Cardiac fibroblast (primary cell): ENCODE results near the gene SUSD3.

Experiments used
- DNase-seq, 2 donors: peaks; one replicate each; pipeline versions ENCODE4 v3.0.0 to v3.0.0-alpha.2; 2010; ENCODE audit warnings: low read depth in 2 of 2
- H3K4me3 ChIP-seq, 2 donors: replicated peaks in 1 of 2; 1 replicate in 1 of 2; 2 replicates in 1 of 2; pipeline ENCODE4 v1.5.1; 2011; ENCODE audit warnings: low read depth in 2 of 2, low read length in 2 of 2, mild to moderate bottlenecking in 2 of 2, moderate library complexity in 1 of 2
- CTCF ChIP-seq: IDR thresholded peaks from one replicate; pipeline ENCODE4 v1.5.1; 2011; ENCODE audit warnings: low read depth, mild to moderate bottlenecking, low read length, inconsistent platforms

SUSD3 gene

DNA sequence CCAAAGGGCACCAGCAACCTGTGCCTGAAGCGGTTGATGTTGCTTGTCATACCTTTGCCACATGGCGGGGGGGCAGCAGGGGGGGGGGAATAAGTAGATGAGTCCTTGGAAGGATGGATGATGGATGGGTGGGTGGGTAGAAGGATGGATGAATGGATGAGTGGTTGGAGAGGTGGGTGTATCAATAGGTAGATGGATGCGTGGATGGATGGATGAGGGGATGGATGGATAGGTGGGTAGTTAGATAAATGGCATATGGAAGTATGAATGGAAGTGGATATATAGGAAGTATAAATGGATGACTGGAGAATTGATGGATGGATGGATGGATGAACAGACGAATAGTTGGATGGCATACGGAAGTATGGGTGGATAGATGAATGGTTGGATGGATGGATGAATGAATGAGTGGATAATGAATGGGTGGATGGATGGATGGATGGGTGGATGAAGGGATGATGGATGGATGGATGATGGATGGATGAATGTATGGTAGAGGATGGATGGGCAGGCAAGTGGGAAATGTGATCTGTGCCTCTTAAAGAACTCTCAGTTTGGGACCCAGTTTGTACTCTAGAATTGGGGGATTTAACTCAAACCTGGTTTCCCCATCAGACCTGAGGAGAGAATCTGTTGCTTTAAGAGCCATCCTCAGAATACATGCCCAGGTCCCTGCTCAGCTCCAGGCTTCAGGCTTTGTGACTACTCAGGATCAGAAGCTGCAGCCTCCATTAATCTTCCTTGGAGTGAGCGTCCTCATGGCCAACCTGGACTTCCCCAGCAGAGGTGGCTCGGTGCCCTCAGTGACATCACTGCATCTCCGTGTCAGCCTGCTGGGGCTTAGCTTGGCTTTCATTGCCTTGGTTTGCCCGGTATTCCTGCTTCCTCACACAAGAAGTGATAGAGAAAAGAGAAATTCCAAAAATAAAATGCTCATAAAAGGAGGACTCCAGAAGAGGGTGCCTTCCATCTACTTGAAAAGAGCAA is 27.6 kb upstream of the SUSD3 start:
- no peak for DNase-seq
- TF ChIP-seq CTCF = no peak
- no peak overlapping the region for H3K4me3 ChIP-seq

GRCh38 chr9:93031629-93032430 is 26.7 kb upstream of the SUSD3 start:
- TF ChIP-seq CTCF = no peak
- no peak for DNase-seq
- no peak overlapping the region for H3K4me3 ChIP-seq

GRCh38 chr9:93032545-93032944 is 26.0 kb upstream of the SUSD3 start:
- TF ChIP-seq CTCF = no peak
- H3K4me3 ChIP-seq = no peak overlapping the region
- DNase-seq = no peak

GRCh38 chr9:93033531-93033930 is 25.0 kb upstream of the SUSD3 start:
- no peak for DNase-seq
- TF ChIP-seq CTCF = no peak
- H3K4me3 ChIP-seq = no peak overlapping the region

DNA sequence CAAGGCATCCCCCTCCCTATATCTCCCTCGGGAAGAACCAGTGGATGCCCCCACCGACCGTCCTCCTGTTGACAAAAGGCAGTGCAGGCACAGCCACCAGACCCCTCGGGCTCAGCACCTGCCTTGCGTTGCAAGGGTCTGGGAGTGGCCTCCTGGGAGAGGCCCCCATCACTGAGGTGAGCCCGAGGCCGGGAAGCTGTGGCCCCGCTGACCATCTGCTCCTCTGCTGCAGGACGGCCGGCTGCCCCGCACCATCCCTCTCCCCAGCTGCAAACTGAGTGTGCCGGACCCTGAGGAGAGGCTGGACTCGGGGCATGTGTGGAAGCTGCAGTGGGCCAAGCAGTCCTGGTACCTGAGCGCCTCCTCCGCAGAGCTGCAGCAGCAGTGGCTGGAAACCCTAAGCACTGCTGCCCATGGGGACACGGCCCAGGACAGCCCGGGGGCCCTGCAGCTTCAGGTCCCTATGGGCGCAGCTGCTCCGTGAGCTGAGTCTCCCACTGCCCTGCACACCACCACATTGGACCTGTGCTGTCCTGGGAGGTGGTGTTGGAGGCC is 23.3 kb upstream of the SUSD3 start:
- no peak for TF ChIP-seq CTCF
- no peak overlapping the region for H3K4me3 ChIP-seq
- no peak for DNase-seq

DNA sequence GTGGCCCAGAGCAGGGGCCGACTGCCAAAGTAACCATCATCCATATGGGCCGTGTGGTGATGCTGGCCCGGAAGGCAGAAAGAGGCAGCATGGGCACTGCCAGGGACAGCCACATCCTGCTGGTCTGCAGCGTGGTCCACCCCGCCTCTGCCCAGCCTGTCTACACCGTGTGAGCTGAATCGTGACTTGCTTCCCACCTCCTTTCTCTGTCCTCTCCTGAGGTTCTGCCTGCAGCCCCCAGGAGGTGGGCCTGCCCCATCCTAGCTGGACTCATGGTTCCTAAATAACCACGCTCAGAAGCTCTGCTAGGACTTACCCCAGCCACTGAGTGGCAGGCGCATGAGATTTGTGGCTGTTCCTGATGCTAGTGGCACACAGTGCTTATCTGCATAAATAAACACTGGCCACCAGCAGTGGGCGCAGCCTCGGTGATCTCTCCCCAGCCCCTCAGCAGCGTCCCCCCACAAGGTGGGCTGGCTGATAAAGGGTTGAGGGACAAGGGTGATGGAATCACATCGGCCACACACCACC is 22.6 kb upstream of the SUSD3 start:
- TF ChIP-seq CTCF = no peak
- no peak for DNase-seq
- H3K4me3 ChIP-seq = no peak overlapping the region
